NCI-H774 (cell line): ENCODE data around the gene ZDHHC23.

Source experiments
- DNase-seq: peaks from one replicate; lab custom pipeline; 2025; lab: John Stamatoyannopoulos, UW

The ZDHHC23 gene

GRCh38 chr3:114011059-114011797 is 63.4 kb downstream of the ZDHHC23 start:
- DNase-seq = no peak
